GM19238 (cell line): ENCODE data around the gene AEN.

Experiments used
- DNase-seq: peaks from one replicate; pipeline ENCODE4 v3.0.0; 2011; ENCODE audit warnings: low spot score; ENCODE audit not compliant: insufficient read length

The AEN gene

GRCh38 chr15:88620995-88621772 is at the start of gene AEN:
Gene AEN (plus strand): TSS chr15:88621340. CDS start chr15:88626210, 4,870 bp downstream.
- DNase-seq: peak; percentile 96

GRCh38 chr15:88571852-88572259 is 49.3 kb upstream of the AEN start:
- no peak for DNase-seq

- DNase-seq: no peak
Observed at GRCh38 chr15:88574077-88574476, 47.1 kb upstream of the AEN start.

GRCh38 chr15:88574655-88575054 is 46.5 kb upstream of the AEN start:
- DNase-seq: no peak

GRCh38 chr15:88579322-88579721 is 41.8 kb upstream of the AEN start:
- no peak for DNase-seq

GRCh38 chr15:88580532-88580931 is 40.6 kb upstream of the AEN start:
- no peak for DNase-seq

GRCh38 chr15:88586401-88587162 is 34.6 kb upstream of the AEN start:
- no peak for DNase-seq

- DNase-seq: no peak
Observed at GRCh38 chr15:88590759-88591158, 30.4 kb upstream of the AEN start.

- no peak for DNase-seq
Observed at GRCh38 chr15:88591384-88591783, 29.8 kb upstream of the AEN start.

- no peak for DNase-seq
Observed at GRCh38 chr15:88603885-88604284, 17.3 kb upstream of the AEN start.

GRCh38 chr15:88604381-88605188 is 16.6 kb upstream of the AEN start:
- no peak for DNase-seq

- no peak for DNase-seq
Observed at GRCh38 chr15:88605189-88606069, 15.7 kb upstream of the AEN start.

- no peak for DNase-seq
Observed at GRCh38 chr15:88606070-88606794, 14.9 kb upstream of the AEN start.

GRCh38 chr15:88607951-88608350 is 13.2 kb upstream of the AEN start:
- no peak for DNase-seq

GRCh38 chr15:88608607-88609181 is 12.4 kb upstream of the AEN start:
- DNase-seq: no peak

- DNase-seq: no peak
Observed at GRCh38 chr15:88609344-88610090, 11.6 kb upstream of the AEN start.

GRCh38 chr15:88610701-88611231 is 10.4 kb upstream of the AEN start:
- DNase-seq: no peak

GRCh38 chr15:88612186-88612796 is 8.8 kb upstream of the AEN start:
- no peak for DNase-seq
